GM12865 (cell line): ENCODE measurements around the gene HOXD10.

Source experiments
- DNase-seq: peaks from one replicate; pipeline ENCODE4 v3.0.0; 2010; ENCODE audit warnings: low read depth
- H3K4me3 ChIP-seq: 2 replicates; pipeline ENCODE4 v1.5.1; 2011; ENCODE audit warnings: mild to moderate bottlenecking, low read depth, low read length, control low read depth
- TF ChIP-seq, protein P1 (sequence below): IDR thresholded peaks from 2 replicates; pipeline ENCODE4 v1.5.1; 2011; ENCODE audit warnings: low read length, control low read depth, low read depth, inconsistent platforms; ENCODE audit not compliant: insufficient read depth; ENCODE audit errors: missing control alignments

The HOXD10 gene

DNA sequence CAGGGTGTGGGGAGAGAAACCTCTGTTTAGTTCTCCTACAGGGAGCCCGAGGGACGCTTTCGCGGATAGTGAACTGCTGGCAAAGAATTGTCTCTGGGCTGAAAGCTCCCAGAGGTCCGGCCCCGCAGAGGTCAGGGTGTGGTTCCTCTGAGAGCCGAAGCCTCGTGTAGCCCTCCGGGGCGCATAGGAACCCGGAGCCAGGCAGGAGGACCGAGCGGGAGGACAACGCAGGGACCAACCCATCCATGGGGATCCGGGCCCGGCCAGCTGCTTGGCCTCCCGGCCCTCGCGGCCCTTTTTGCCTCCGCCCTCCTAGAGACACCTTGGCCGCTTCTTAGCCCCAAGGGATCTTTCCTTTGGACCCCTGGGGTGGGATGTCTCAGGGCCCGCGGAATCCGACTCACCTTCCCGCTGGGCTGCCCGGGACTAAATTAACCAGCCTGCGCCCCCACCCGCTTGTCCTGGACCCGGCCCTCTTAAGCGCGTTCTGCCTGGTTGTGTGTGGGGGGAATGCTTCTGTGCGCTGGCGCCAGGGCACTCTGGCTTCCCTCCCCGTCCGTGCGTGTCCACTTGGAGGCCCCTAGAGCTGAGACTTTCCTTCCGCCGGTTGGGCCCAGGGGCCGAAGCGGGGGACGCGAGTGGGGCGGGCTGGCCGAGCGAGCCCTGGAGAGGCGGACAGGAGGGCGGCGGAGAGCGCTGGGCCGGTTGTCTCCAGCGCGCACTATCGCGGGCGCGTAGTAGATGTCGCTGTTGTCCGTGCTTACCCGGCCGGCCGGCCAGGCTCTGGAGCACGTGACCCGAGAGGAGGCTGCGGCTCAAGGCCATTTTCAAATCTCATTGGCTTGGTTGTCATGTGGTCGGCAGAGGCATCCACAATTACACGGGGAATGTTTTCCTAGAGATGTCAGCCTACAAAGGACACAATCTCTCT is at the start of gene HOXD10:
Gene HOXD10, plus strand, starts transcription at position 896 of the 931 bp plus-strand sequence. CDS start 56 bp downstream, outside the sequence.
- no peak for DNase-seq
- H3K4me3 ChIP-seq = no peak within 1 kb of the TSS
- TF ChIP-seq, protein P1, sequence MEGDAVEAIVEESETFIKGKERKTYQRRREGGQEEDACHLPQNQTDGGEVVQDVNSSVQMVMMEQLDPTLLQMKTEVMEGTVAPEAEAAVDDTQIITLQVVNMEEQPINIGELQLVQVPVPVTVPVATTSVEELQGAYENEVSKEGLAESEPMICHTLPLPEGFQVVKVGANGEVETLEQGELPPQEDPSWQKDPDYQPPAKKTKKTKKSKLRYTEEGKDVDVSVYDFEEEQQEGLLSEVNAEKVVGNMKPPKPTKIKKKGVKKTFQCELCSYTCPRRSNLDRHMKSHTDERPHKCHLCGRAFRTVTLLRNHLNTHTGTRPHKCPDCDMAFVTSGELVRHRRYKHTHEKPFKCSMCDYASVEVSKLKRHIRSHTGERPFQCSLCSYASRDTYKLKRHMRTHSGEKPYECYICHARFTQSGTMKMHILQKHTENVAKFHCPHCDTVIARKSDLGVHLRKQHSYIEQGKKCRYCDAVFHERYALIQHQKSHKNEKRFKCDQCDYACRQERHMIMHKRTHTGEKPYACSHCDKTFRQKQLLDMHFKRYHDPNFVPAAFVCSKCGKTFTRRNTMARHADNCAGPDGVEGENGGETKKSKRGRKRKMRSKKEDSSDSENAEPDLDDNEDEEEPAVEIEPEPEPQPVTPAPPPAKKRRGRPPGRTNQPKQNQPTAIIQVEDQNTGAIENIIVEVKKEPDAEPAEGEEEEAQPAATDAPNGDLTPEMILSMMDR = no peak

DNA sequence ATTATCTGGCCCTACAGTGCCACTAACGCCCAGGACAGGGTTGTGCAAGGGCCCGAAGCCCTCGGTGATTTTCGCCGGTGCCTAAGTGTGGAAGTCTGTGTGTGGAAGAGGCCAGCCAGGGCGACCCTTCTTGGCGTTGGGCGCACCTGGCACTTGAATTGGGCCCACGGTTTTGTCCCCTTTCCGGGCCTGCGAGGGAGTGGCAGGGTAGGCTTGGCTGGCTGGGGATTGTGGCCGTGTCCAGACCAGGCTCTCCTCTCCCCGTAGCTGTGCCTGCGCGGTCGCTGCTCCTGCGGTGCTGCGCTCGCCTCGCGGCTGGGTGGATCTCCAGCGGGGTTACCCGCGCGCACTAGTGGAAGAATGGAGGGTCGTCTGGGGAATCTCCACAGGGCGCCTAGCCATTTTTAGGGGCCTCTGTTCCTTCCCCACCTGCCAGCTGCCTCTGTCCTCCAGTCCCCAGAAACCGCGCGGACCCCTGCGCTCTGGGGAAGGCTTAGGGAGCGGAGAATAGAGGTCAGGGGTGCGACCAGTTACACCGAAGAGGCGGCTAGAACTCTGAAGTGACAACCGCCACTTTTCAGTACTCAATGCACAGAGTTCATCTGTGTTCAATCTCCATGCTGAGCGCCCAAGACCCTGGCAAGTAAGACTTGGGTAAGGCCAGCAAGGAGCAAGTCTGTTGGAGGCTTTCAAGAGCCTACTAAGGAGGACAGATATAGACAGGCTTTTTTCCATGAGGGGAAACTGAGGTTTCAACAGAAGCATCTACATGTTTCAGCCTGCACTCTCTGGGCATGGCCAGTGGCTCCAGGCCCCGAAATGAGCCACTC is 48.8 kb upstream of the HOXD10 start:
- no peak overlapping the region for H3K4me3 ChIP-seq
- TF ChIP-seq, protein P1 = no peak
- DNase-seq = no peak

DNA sequence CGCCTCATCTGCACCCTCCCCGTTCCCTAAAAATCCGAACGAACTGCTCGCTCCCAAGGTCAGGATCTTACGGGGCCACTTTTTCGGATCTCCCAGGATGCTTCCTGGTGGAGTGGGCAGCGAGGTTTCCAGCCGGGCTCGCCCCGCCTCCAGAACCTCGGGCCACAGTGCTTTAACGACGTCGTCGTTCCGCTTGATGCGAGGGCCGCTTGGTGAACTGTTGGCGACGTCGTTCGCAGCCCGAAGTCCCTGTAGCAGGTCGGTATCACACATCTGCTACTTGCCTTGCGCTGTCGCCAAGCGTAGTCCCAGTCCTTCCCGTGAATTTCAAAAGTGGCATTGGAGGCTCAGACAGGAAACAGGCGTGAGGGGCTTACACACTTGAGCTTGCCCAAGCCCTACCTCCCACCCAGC is 48.2 kb upstream of the HOXD10 start:
- H3K4me3 ChIP-seq = no peak overlapping the region
- TF ChIP-seq, protein P1 = no peak
- DNase-seq = no peak

DNA sequence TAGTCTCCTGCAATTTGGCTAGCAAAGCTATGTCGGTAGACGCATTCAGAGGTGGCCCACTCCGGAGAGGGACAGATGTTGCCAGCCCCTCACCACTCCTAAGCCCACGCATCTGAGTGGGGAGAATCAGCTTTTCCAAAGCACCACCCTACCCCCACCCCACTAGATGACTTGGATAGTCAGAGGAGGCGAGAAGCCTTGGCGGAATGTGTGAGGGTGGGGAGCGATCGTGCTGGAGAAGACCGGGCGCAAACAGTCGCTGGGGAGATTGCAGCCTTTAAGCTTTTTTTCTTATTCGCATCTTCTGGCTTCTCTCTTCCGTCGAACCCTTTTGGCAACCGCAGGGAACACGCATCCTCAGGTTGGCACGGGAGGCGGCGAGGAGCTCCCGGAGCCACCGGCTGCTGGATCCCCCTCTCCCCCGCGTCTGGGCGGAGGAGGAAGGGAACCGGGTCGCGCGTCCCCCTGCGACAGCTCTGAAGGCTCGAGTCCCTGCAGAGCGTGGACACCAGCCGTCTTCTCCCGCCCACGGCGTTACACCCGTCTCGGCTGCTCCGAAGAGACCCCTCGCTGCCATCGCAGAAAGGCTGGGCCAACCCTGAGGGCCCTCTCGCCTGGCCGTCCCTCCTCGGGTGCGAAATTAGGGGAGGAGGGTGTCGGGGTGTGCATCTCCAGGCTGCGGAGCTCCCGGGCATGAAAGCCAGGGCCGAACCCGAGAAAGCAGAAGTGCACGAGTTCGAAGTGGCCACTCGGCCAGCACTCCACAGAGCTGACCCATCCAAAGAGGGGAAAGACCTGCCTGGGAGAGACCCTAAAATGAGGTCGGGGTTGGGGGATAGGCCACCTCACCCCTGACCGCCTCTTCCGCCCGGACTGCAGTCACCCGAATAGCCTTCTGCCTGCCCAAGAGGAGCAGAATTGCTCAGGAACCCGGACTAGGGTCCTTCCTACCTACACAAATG is 45.0 kb upstream of the HOXD10 start:
- no peak overlapping the region for H3K4me3 ChIP-seq
- TF ChIP-seq, protein P1 = no peak

DNA sequence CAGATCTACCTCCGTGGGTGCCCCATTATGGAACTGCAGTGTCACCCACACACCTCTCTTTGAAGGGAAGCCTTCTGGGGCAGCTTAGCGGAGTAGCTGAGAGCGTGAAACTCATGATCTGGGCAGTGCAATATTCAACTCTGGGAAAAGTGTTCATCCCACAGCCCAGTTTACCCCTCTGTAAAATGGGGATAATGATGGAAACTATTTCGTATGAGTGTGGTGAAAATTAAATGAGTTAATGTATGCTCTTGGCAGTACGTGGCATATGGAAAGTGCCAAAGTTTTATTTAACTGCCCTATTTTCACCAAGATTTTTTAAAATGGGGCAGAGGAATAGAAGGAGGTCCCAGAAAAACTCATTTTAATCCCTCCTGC is 44.3 kb upstream of the HOXD10 start:
- TF ChIP-seq, protein P1 = no peak
- no peak for DNase-seq

More for the DNA sequence above, 45.0 kb upstream of the HOXD10 start:
- DNase-seq = no peak

DNA sequence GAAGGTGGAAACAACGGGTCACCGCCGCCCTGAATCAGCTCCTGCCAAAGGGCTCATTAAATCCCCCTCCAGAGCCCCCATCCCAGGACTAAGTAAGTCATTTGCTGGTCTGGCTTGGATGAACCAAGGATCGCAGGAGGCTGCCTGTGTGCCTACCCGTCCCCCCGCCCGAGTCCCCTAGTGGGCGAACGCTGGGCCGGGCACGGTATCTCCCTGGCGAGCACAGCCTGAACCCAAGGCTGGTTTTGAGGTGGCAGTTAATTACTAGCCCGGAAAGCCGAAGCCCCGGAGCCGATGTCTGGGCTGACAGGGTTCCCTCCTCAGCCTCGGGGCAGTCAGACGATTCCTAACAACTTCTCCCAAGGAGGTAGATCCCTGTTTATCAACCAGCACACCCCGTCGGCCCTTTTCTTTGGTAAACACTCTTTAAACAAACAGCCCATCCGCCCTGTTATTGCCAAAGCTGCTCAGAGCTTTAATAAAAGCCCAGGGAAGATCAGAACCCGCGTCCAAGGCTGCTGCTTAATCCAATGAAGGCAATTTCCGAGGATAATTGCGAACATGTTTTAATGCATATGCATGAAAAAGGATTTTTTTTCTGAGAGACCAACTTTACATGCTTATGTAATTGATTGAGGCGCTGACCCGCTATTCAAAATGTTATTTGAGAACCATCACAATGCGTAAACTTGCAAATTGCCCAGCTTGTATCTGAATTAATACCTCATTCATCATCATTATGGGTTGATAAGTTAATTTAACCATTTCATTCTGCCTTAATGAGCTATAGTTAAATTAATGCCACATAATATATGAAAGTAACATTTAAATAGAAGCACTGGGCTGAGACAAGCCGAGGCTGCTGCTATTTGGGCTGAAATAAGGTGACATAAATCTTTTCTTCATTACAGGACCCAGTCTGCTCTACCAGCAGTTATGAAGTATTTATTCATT is 43.4 kb upstream of the HOXD10 start:
- TF ChIP-seq, protein P1 = no peak
- H3K4me3 ChIP-seq = no peak overlapping the region

More for the DNA sequence above, 44.3 kb upstream of the HOXD10 start:
- H3K4me3 ChIP-seq = no peak overlapping the region

More for the DNA sequence above, 43.4 kb upstream of the HOXD10 start:
- no peak for DNase-seq
